GM12892 (cell line): ENCODE measurements around the gene RDH8.

Experiments used
- POLR2A ChIP-seq: IDR thresholded peaks from 2 replicates; pipeline ENCODE4 v1.6.1; 2011; ENCODE audit warnings: low read depth, low read length, control low read depth
- POLR2AphosphoS5 ChIP-seq: IDR thresholded peaks from 2 replicates; pipeline ENCODE4 v1.6.1; 2011; ENCODE audit warnings: low read depth, low read length, control low read depth
- TAF1 ChIP-seq: IDR thresholded peaks from 2 replicates; pipeline ENCODE4 v1.6.1; 2011; ENCODE audit warnings: low read depth, mild to moderate bottlenecking, control low read depth, low read length, borderline replicate concordance

GRCh38 chr19:10045371-10045770 lies 32.1 kb downstream of the RDH8 start:
- TF ChIP-seq POLR2AphosphoS5 = no peak
- no peak for TF ChIP-seq TAF1
- TF ChIP-seq POLR2A = no peak
